CD4-positive, CD25-positive, alpha-beta regulatory T cell (primary cell): ENCODE measurements around the gene WARS2. TPM values are rescaled to one million over a fixed set of nuclear protein-coding genes. Genes with fewer than 3 reads are reported as not detected.
A peak's percentile ranks its signal among the peaks of the same experiment; 100 is the strongest.

ENCODE experiments used
- ATAC-seq, 2 donors: fragments of 150-1000 bp; cut with Tn5 transposase; one replicate each; pipeline ENCODE4 v1.10.0; 2021; ENCODE audit warnings: low read depth in 2 of 2, moderate number of reproducible peaks in 2 of 2, moderate library complexity in 1 of 2
- DNase-seq, 3 donors: peaks; one replicate each; pipeline versions ENCODE4 v3.0.0 to v3.0.0-alpha.2; 2012 to 2022; ENCODE audit warnings: mixed read lengths in 1 of 3
- H3K27ac ChIP-seq: one replicate; pipeline ENCODE4 v1.7.0; 2013; ENCODE audit warnings: mild to moderate bottlenecking, low read length; ENCODE audit not compliant: insufficient read depth, poor library complexity, severe bottlenecking
- H3K27me3 ChIP-seq: one replicate; pipeline ENCODE4 v1.7.0; 2013; ENCODE audit warnings: low read length; ENCODE audit not compliant: control insufficient read depth, insufficient read depth
- H3K36me3 ChIP-seq: one replicate; pipeline ENCODE4 v1.7.0; 2013; ENCODE audit warnings: mild to moderate bottlenecking, low read length, moderate library complexity; ENCODE audit not compliant: control insufficient read depth, insufficient read depth
- H3K4me1 ChIP-seq: 2 replicates; pipeline ENCODE4 v1.7.0; 2013; ENCODE audit warnings: mild to moderate bottlenecking, low read length; ENCODE audit not compliant: insufficient read depth, control insufficient read depth, poor library complexity, severe bottlenecking
- H3K4me3 ChIP-seq: one replicate; pipeline ENCODE4 v1.7.0; 2013; ENCODE audit warnings: low read depth, mild to moderate bottlenecking, low read length, moderate library complexity
- H3K9me3 ChIP-seq, 2 experiments: 1 replicate in 1 of 2; 2 replicates in 1 of 2; pipeline ENCODE4 v1.7.0; 2013; ENCODE audit warnings: low read length in 2 of 2, mild to moderate bottlenecking in 1 of 2, moderate library complexity in 1 of 2; ENCODE audit not compliant: control insufficient read depth in 2 of 2
- H3K27ac Mint-ChIP-seq, 3 donors: one replicate each; pipeline ENCODE4 v1.8.0; 2020 to 2022; ENCODE audit warnings: mild to moderate bottlenecking in 3 of 3, mixed read lengths in 3 of 3, moderate library complexity in 2 of 3
- H3K27me3 Mint-ChIP-seq: one replicate; pipeline ENCODE4 v1.8.0; 2022; ENCODE audit warnings: mild to moderate bottlenecking, mixed read lengths
- H3K36me3 Mint-ChIP-seq: one replicate; pipeline ENCODE4 v1.8.0; 2020; ENCODE audit warnings: mixed read lengths
- H3K4me1 Mint-ChIP-seq, 4 donors: one replicate each; pipeline ENCODE4 v1.8.0; 2020 to 2022; ENCODE audit warnings: mixed read lengths in 4 of 4, mild to moderate bottlenecking in 1 of 4
- H3K4me3 Mint-ChIP-seq, 4 donors: one replicate each; pipeline ENCODE4 v1.8.0; 2020 to 2022; ENCODE audit warnings: mild to moderate bottlenecking in 4 of 4, mixed read lengths in 4 of 4, moderate library complexity in 3 of 4
- H3K9me3 Mint-ChIP-seq, 7 donors: one replicate each; pipeline ENCODE4 v1.8.0; 2020 to 2022; ENCODE audit warnings: mixed read lengths in 7 of 7, mild to moderate bottlenecking in 3 of 7, moderate library complexity in 2 of 7
- polyA plus RNA-seq, 4 donors: library from polyadenylated mRNA; unstranded; fragments of 300-500 nt; fragmentation: Illumina TruSeq; gene quantifications; one replicate each; pipeline ENCODE4 v1.2.3, GENCODE V29; 2021
- total RNA-seq: library from RNA; stranded (reverse); gene quantifications from one replicate; pipeline ENCODE4 v1.2.3, GENCODE V29; 2022

Gene WARS2
- total and polyA plus RNA-seq, 5 donors from 2014 or later = 13.9 to 23.0 (median 16.9) TPM

- Mint-ChIP-seq H3K4me3 (peak overlapping the region; percentile 17 to 80 (median 31)), H3K9me3 (peaks cover 0 to 13% (median 0%) of the 10 kb centered on the region in 7 donors), H3K4me1 (peaks cover 4 to 44% (median 16%) of the 10 kb centered on the region in 4 donors), H3K27ac (no peak overlapping the region), H3K27me3 (peaks cover 95% of the 10 kb centered on the region), H3K36me3 (no peaks in the 10 kb centered on the region)
- Histone ChIP-seq H3K9me3 (peaks cover 0 to 4% of the 10 kb centered on the region in 2 experiments), H3K4me1 (no peaks in the 10 kb centered on the region), H3K27ac (no peak overlapping the region), H3K27me3 (peaks cover 46% of the 10 kb centered on the region), H3K4me3 (no peak overlapping the region), H3K36me3 (no peaks in the 10 kb centered on the region)
- DNase-seq (no peak), ATAC-seq (no peak)
These were observed 154.6 kb downstream of the WARS2 start for GRCh38 chr1:118985640-118986554.

- Mint-ChIP-seq H3K27ac (no peak overlapping the region), H3K4me3 (peak overlapping the region; percentile 17 to 80 (median 42)), H3K36me3 (no peaks in the 10 kb centered on the region), H3K27me3 (peaks cover 96% of the 10 kb centered on the region), H3K4me1 (peaks cover 4 to 48% (median 16%) of the 10 kb centered on the region in 4 donors), H3K9me3 (peaks cover 0 to 12% (median 0%) of the 10 kb centered on the region in 7 donors)
- Histone ChIP-seq H3K4me3 (no peak overlapping the region), H3K36me3 (no peaks in the 10 kb centered on the region), H3K4me1 (no peaks in the 10 kb centered on the region), H3K27me3 (peaks cover 37% of the 10 kb centered on the region), H3K9me3 (peaks cover 0 to 4% of the 10 kb centered on the region in 2 experiments), H3K27ac (no peak overlapping the region)
- ATAC-seq (no peak), DNase-seq (no peak)
These were observed 155.5 kb downstream of the WARS2 start for GRCh38 chr1:118984722-118985639.

- DNase-seq (no peak), ATAC-seq (no peak)
- Mint-ChIP-seq H3K27ac (no peak overlapping the region), H3K9me3 (peaks cover 0 to 9% (median 0%) of the 10 kb centered on the region in 7 donors), H3K4me3 (peak overlapping the region in 3 of 4 donors; percentile 6 to 77 (median 49)), H3K36me3 (no peaks in the 10 kb centered on the region), H3K27me3 (peaks cover 95% of the 10 kb centered on the region), H3K4me1 (peaks cover 4 to 49% (median 16%) of the 10 kb centered on the region in 4 donors)
- Histone ChIP-seq H3K36me3 (no peaks in the 10 kb centered on the region), H3K4me3 (no peak overlapping the region), H3K9me3 (peaks cover 0 to 4% of the 10 kb centered on the region in 2 experiments), H3K4me1 (no peaks in the 10 kb centered on the region), H3K27me3 (peaks cover 36% of the 10 kb centered on the region), H3K27ac (no peak overlapping the region)
These were observed 156.2 kb downstream of the WARS2 start for GRCh38 chr1:118984086-118984721.

- H3K4me1 ChIP-seq = no peaks in the 10 kb centered on the region
- ATAC-seq (no peak), DNase-seq (no peak)
- Mint-ChIP-seq H3K9me3 (peaks cover 0 to 7% (median 0%) of the 10 kb centered on the region in 7 donors), H3K27ac (no peak overlapping the region), H3K27me3 (peaks cover 95% of the 10 kb centered on the region), H3K36me3 (no peaks in the 10 kb centered on the region), H3K4me3 (peak overlapping the region in 1 of 4 donors; percentile 70), H3K4me1 (peaks cover 4 to 49% (median 16%) of the 10 kb centered on the region in 4 donors)
- no peak overlapping the region for H3K4me3 ChIP-seq
- no peaks in the 10 kb centered on the region for H3K36me3 ChIP-seq
- H3K27me3 ChIP-seq = peaks cover 41% of the 10 kb centered on the region
- H3K9me3 ChIP-seq = peaks cover 0 to 4% of the 10 kb centered on the region in 2 experiments
- no peak overlapping the region for H3K27ac ChIP-seq
These were observed 156.9 kb downstream of the WARS2 start for GRCh38 chr1:118983558-118984041.

GRCh38 chr1:118982821-118983557, 157.5 kb downstream of the WARS2 start:
- Mint-ChIP-seq H3K4me3 (peak overlapping the region in 1 of 4 donors; percentile 70), H3K4me1 (peaks cover 4 to 44% (median 16%) of the 10 kb centered on the region in 4 donors), H3K27ac (no peak overlapping the region), H3K36me3 (no peaks in the 10 kb centered on the region), H3K9me3 (peaks cover 0 to 7% (median 0%) of the 10 kb centered on the region in 7 donors), H3K27me3 (peaks cover 94% of the 10 kb centered on the region)
- no peak for DNase-seq
- Histone ChIP-seq H3K9me3 (peaks cover 0 to 4% of the 10 kb centered on the region in 2 experiments), H3K27me3 (peaks cover 45% of the 10 kb centered on the region), H3K4me1 (no peaks in the 10 kb centered on the region), H3K27ac (no peak overlapping the region), H3K4me3 (no peak overlapping the region), H3K36me3 (no peaks in the 10 kb centered on the region)
- ATAC-seq = no peak

DNA sequence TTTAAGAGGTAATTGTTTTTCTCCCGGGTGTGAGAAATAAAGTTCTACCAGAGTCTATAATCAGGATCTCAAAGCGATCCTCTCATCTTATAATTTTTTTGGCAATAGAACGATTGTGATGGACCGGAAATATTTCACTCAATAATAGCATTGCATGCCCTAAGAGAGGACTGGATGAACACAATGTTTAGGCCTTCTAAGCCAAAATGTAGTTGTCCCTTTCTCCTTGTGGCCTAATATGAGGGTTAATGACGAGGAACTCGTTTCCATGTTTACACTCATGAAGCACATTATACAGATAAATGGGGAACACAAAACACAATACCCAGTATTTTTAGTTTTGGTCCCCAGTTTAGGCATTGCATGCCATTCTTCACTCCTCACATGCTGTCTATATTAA, 158.2 kb downstream of the WARS2 start:
- Histone ChIP-seq H3K4me1 (no peaks in the 10 kb centered on the region), H3K4me3 (no peak overlapping the region), H3K36me3 (no peaks in the 10 kb centered on the region), H3K27me3 (peaks cover 52% of the 10 kb centered on the region), H3K9me3 (peaks cover 0 to 4% of the 10 kb centered on the region in 2 experiments), H3K27ac (no peak overlapping the region)
- H3K27ac Mint-ChIP-seq = no peak overlapping the region
- H3K36me3 Mint-ChIP-seq = no peaks in the 10 kb centered on the region
- no peak overlapping the region for H3K4me3 Mint-ChIP-seq
- ATAC-seq (no peak), DNase-seq (no peak)
- peaks cover 4 to 42% (median 16%) of the 10 kb centered on the region in 4 donors for H3K4me1 Mint-ChIP-seq
- peaks cover 0 to 7% (median 0%) of the 10 kb centered on the region in 7 donors for H3K9me3 Mint-ChIP-seq
- peaks cover 93% of the 10 kb centered on the region for H3K27me3 Mint-ChIP-seq
